Loucy (cell line): Measurements from ENCODE around the gene RGL3.

ENCODE experiments used
- H2AFZ ChIP-seq: fragments of 200-600 bp; sonication (generic); 2 replicates; pipeline ENCODE4 v1.6.0; 2016; ENCODE audit warnings: antibody characterized with exemption, mild to moderate bottlenecking, low read length, moderate library complexity
- H3F3A ChIP-seq: fragments of 200-600 bp; 2 replicates; pipeline ENCODE4 v1.6.0; 2016; ENCODE audit warnings: antibody characterized with exemption, low read depth, mild to moderate bottlenecking
- H3K27me3 ChIP-seq: fragments of 200-600 bp; sonication (generic); 2 replicates; pipeline ENCODE4 v1.6.1; 2014; ENCODE audit warnings: low read length, mild to moderate bottlenecking; ENCODE audit not compliant: insufficient read depth, poor library complexity, severe bottlenecking
- H3K36me3 ChIP-seq: fragments of 200-600 bp; sonication (generic); 2 replicates; pipeline ENCODE4 v1.6.1; 2016; ENCODE audit warnings: low read length; ENCODE audit not compliant: insufficient read depth
- H3K4me1 ChIP-seq: fragments of 200-600 bp; sonication (generic); 2 replicates; pipeline ENCODE4 v1.5.1; 2014; ENCODE audit warnings: low read length, mild to moderate bottlenecking; ENCODE audit not compliant: insufficient read depth, poor library complexity, severe bottlenecking
- H3K4me2 ChIP-seq: fragments of 200-600 bp; sonication (generic); 2 replicates; pipeline ENCODE4 v1.6.0; 2014; ENCODE audit warnings: antibody characterized with exemption, low read length, low read depth, mild to moderate bottlenecking; ENCODE audit not compliant: poor library complexity, severe bottlenecking
- H3K4me3 ChIP-seq: fragments of 200-600 bp; sonication (generic); 2 replicates; pipeline ENCODE4 v1.5.1; 2014; ENCODE audit warnings: low read length, mild to moderate bottlenecking, mixed read lengths; ENCODE audit not compliant: poor library complexity, severe bottlenecking
- H3K79me2 ChIP-seq: fragments of 200-600 bp; sonication (generic); 2 replicates; pipeline ENCODE4 v1.6.1; 2014; ENCODE audit warnings: low read length; ENCODE audit not compliant: insufficient read depth
- H3K9ac ChIP-seq: fragments of 200-600 bp; sonication (generic); 2 replicates; pipeline ENCODE4 v1.6.0; 2014; ENCODE audit warnings: mild to moderate bottlenecking, low read depth, low read length, moderate library complexity; ENCODE audit not compliant: poor library complexity, severe bottlenecking
- H3K9me2 ChIP-seq: fragments of 200-600 bp; sonication (generic); replicated peaks from 2 replicates; pipeline ENCODE4 v1.6.1; 2016; ENCODE audit warnings: low read depth, low read length, mixed read lengths
- H3K9me3 ChIP-seq: fragments of 200-600 bp; sonication (generic); 2 replicates; pipeline ENCODE4 v1.6.1; 2014; ENCODE audit warnings: mild to moderate bottlenecking, antibody characterized with exemption, low read length, low read depth; ENCODE audit not compliant: insufficient read depth
- H4K20me1 ChIP-seq: fragments of 200-600 bp; sonication (generic); 2 replicates; pipeline ENCODE4 v1.6.0; 2014; ENCODE audit warnings: antibody characterized with exemption, low read length, mild to moderate bottlenecking; ENCODE audit not compliant: insufficient read depth, poor library complexity, severe bottlenecking
- EZH2phosphoT487 ChIP-seq: fragments of 200-600 bp; IDR thresholded peaks from 2 replicates; pipeline ENCODE4 v1.6.1; 2018; ENCODE audit warnings: antibody characterized with exemption, mild to moderate bottlenecking, moderate library complexity, borderline replicate concordance
- TF ChIP-seq, protein P1 (sequence below): fragments of 200-600 bp; sonication (generic); conservative IDR thresholded peaks from 2 replicates; pipeline ENCODE4 v1.5.1; 2014; ENCODE audit warnings: mild to moderate bottlenecking, antibody characterized with exemption, low read length

RGL3 gene

DNA sequence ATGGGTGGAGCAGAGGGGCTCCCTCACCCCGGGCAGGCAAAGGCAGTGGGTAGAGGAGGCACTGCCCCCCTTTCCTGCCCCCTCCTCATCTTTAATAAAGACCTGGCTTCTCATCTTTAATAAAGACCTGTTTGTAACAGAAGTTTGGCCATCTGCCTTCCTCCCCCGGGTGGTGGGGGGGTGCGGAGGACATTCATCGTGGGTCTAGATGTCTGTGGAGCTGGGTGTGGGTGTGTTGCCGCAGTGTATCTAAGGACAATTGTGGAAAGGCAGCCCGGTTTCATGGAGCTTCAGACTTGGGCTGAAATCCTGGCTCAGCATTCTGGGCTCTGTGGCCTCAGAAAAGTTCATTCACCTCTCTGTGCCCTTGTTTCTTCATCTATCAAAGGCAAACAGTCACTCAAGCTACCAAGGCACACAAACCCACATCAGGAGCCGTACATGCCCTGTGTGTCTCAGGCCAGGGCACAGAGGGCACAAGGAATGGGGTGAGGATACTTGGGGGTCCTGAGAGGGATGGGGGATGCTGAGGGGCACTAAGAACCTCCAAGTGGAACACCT, 53.5 kb downstream of the RGL3 start:
- Histone ChIP-seq H3K79me2 (no peaks in the 10 kb centered on the region), H3K4me3 (no peak overlapping the region), H4K20me1 (no peaks in the 10 kb centered on the region), H3K9ac (no peak overlapping the region), H3K9me2 (no peaks in the 10 kb centered on the region), H3K36me3 (no peaks in the 10 kb centered on the region), H3F3A (no peaks in the 10 kb centered on the region), H2AFZ (no peak overlapping the region), H3K4me1 (no peaks in the 10 kb centered on the region), H3K4me2 (no peak overlapping the region), H3K9me3 (no peaks in the 10 kb centered on the region), H3K27me3 (no peaks in the 10 kb centered on the region)
- TF ChIP-seq, protein P1, sequence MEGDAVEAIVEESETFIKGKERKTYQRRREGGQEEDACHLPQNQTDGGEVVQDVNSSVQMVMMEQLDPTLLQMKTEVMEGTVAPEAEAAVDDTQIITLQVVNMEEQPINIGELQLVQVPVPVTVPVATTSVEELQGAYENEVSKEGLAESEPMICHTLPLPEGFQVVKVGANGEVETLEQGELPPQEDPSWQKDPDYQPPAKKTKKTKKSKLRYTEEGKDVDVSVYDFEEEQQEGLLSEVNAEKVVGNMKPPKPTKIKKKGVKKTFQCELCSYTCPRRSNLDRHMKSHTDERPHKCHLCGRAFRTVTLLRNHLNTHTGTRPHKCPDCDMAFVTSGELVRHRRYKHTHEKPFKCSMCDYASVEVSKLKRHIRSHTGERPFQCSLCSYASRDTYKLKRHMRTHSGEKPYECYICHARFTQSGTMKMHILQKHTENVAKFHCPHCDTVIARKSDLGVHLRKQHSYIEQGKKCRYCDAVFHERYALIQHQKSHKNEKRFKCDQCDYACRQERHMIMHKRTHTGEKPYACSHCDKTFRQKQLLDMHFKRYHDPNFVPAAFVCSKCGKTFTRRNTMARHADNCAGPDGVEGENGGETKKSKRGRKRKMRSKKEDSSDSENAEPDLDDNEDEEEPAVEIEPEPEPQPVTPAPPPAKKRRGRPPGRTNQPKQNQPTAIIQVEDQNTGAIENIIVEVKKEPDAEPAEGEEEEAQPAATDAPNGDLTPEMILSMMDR = no peak
- TF ChIP-seq EZH2phosphoT487 = no peak

DNA sequence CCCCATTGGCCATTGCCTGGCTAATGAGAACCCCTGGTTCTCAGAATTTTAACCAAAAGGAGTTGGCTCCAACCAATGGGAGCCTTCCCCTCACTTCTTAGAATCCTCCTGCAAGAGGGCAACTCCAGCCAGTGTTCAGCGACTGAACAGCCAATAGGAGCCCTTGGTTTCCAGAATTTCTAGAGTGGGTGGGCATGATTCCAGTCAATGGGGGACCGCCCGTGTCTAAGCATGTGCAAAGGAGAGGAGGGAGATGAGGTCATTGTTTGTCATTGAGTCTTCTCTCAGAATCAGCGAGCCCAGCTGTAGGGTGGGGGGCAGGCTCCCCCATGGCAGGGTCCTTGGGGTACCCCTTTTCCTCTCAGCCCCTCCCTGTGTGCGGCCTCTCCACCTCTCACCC, 54.2 kb downstream of the RGL3 start:
- H3K9ac ChIP-seq = no peak overlapping the region
- no peak overlapping the region for H3K4me2 ChIP-seq
- no peaks in the 10 kb centered on the region for H4K20me1 ChIP-seq
- no peaks in the 10 kb centered on the region for H3K79me2 ChIP-seq
- TF ChIP-seq EZH2phosphoT487 = no peak
- TF ChIP-seq, protein P1 = no peak
- H3K36me3 ChIP-seq = no peaks in the 10 kb centered on the region
- no peak overlapping the region for H3K4me3 ChIP-seq
- no peaks in the 10 kb centered on the region for H3K9me3 ChIP-seq
- H3F3A ChIP-seq = no peaks in the 10 kb centered on the region
- no peaks in the 10 kb centered on the region for H3K9me2 ChIP-seq
- H3K27me3 ChIP-seq = no peaks in the 10 kb centered on the region
- no peaks in the 10 kb centered on the region for H3K4me1 ChIP-seq
- H2AFZ ChIP-seq = no peak overlapping the region

DNA sequence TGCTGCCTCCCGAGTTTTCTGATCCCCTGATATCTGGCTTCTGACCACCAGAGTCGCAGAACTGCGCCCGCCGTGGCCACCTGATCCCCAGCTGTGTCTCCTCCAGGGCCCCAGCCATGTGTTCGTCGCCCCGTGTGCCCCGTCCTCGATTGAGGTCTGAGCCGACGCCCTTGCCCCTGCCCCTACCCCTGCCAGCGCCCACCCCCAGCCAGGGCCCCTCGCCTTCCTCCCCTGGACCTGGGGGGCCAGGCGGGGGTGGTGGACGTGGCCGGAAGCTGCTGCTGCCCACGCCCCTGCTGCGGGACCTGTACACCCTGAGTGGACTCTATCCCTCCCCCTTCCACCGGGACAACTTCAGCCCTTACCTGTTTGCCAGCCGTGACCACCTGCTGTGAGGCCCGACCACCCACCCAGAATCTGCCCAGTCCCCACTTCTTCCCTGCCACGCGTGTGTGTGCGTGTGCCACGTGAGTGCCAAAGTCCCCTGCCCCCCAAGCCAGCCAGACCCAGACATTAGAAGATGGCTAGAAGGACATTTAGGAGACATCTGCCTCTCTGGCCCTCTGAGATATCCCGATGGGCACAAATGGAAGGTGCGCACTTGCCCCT, 54.7 kb downstream of the RGL3 start:
- no peak overlapping the region for H2AFZ ChIP-seq
- H3K9me2 ChIP-seq = no peaks in the 10 kb centered on the region
- H3K4me3 ChIP-seq = no peak overlapping the region
- no peaks in the 10 kb centered on the region for H3K4me1 ChIP-seq
- H3K9me3 ChIP-seq = no peaks in the 10 kb centered on the region
- no peaks in the 10 kb centered on the region for H3K27me3 ChIP-seq
- H3K36me3 ChIP-seq = no peaks in the 10 kb centered on the region
- H4K20me1 ChIP-seq = no peaks in the 10 kb centered on the region
- H3K9ac ChIP-seq = no peak overlapping the region
- H3K4me2 ChIP-seq = no peak overlapping the region
- no peaks in the 10 kb centered on the region for H3K79me2 ChIP-seq
- H3F3A ChIP-seq = no peaks in the 10 kb centered on the region
- TF ChIP-seq, protein P1 = no peak
- no peak for TF ChIP-seq EZH2phosphoT487
